ENCODE results near the gene ERBIN.
A peak's percentile ranks its signal among the peaks of the same experiment; 100 is the strongest.
"Not testable (repeated sequence)": the region's sequence is repeated elsewhere in the genome, so short reads cannot be mapped to it uniquely, and the experiment has no call there.

The ERBIN gene, protein sequence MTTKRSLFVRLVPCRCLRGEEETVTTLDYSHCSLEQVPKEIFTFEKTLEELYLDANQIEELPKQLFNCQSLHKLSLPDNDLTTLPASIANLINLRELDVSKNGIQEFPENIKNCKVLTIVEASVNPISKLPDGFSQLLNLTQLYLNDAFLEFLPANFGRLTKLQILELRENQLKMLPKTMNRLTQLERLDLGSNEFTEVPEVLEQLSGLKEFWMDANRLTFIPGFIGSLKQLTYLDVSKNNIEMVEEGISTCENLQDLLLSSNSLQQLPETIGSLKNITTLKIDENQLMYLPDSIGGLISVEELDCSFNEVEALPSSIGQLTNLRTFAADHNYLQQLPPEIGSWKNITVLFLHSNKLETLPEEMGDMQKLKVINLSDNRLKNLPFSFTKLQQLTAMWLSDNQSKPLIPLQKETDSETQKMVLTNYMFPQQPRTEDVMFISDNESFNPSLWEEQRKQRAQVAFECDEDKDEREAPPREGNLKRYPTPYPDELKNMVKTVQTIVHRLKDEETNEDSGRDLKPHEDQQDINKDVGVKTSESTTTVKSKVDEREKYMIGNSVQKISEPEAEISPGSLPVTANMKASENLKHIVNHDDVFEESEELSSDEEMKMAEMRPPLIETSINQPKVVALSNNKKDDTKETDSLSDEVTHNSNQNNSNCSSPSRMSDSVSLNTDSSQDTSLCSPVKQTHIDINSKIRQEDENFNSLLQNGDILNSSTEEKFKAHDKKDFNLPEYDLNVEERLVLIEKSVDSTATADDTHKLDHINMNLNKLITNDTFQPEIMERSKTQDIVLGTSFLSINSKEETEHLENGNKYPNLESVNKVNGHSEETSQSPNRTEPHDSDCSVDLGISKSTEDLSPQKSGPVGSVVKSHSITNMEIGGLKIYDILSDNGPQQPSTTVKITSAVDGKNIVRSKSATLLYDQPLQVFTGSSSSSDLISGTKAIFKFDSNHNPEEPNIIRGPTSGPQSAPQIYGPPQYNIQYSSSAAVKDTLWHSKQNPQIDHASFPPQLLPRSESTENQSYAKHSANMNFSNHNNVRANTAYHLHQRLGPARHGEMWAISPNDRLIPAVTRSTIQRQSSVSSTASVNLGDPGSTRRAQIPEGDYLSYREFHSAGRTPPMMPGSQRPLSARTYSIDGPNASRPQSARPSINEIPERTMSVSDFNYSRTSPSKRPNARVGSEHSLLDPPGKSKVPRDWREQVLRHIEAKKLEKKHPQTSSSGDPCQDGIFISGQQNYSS (N-terminal part only)

GRCh38 chr5:65926276-65926783 is at the start of gene ERBIN:
TSS of gene ERBIN (plus strand) at chr5:65926575. CDS start at chr5:65992719, 66,144 bp downstream.
- DNase-seq (ENCODE audit: low read depth), result peak; percentile 52

- no peak for DNase-seq (ENCODE audit: low read depth)
Measured at GRCh38 chr5:65876970-65877369, 49.4 kb upstream of the ERBIN start.

DNA sequence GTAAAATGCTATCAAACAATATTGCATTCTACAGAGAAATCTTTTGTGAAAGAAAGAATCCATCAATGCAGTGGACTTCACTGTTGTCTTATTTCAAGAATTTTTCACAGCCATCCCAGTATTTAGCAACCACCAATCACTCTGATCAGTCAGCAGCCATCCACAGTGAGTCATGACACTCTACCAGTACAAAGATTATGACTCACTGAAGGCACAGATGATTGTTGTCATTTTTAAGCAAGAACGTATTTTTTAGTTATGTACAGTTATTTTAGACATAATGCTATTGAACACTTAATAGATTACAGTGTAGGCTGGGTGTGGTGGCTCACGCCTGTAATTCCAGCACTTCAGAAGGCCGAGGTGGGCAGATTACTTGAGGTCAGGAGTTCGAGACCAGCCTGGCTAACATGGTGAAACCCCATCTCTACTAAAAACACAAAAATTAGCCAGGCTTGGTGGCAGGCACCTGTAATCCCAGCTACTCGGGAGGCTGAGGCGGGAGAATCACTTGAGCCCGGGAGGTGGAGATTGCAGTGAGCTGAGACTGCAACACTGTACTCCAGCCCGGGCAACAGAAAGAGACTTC is 46.6 kb upstream of the ERBIN start:
- DNase-seq (ENCODE audit: low read depth), result peak; percentile 80

- DNase-seq (ENCODE audit: low read depth), result no peak
Measured at GRCh38 chr5:65880496-65881072, 45.8 kb upstream of the ERBIN start.

DNA sequence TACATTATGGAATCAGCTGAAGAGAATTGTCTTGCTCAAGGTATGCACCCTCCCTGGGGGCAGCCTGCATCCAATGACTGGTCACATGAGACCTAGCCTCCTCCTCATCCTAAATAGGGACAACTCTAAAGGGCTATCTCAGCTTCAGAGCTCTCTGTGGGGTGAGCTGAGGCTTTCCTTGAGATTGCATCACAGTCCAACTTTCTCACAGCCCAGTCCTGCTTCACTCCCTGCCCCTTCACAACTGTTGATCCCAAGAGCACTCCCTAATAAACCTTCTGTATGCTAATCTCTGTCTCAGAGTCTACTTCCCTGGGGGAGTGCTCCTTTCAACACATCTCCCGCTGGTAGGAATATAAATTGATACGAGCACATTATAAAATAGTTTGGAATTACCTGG is 44.1 kb upstream of the ERBIN start:
- no peak for DNase-seq (ENCODE audit: low read depth)

- no peak for DNase-seq (ENCODE audit: low read depth)
Measured at GRCh38 chr5:65883461-65883860, 42.9 kb upstream of the ERBIN start.

DNA sequence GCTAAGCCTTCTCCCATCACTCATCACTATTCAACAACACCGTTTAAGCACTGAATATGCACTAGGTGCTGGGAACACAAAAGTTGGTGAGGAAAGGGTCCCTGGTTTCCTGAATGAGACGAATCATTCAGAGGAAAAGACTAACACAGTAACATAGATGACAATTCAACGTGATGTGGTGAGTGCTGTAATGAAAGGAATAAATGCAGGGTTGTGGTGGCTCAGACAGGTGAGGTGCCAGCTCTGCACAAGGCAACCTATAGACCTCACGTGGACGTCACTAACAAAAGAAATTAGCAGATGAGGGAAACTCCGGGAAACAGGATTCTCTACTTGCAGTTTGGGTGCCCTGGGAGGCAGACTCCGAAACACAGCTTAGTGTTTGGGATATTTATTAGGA is 40.0 kb upstream of the ERBIN start:
- DNase-seq (ENCODE audit: low read depth), result no peak

DNA sequence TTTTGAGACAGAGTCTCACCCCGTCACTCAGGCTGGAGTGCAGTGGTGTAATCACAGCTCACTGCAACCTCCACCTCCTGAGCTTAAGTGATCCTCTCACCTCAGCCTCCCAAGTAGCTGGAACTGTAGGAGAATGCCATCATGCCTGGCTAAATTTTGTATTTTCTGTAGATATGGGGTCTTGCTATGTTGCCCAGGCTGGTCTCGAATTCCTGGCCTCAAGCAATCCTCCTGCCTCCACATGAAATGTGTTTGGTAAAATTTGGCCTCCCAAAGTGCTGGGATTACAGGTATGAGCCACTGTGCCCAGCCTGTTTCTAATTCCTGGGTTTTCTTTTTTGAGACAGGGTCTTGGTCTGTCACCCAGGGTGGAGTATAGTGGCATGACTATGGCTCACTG is 34.4 kb upstream of the ERBIN start:
- DNase-seq (ENCODE audit: low read depth), result not testable (repeated sequence)

DNA sequence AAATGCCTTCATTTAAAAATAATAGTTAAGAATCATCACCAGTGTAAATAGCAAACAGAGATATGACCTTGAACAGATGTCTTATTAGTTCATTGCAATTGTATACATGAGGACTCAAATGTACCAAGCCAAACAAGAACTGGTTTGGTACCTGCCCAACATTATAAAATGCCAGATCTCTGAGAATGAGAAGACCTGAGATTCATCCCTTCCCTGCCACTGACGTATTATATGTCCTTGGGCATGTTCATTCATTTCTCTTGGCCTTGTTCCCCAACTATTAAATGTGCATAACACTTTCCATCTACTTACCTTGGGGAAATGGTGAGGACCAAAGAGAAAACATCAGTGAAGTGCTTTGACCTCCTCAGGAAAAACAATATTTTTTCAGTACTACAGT is 33.6 kb upstream of the ERBIN start:
- DNase-seq (ENCODE audit: low read depth), result no peak

GRCh38 chr5:65893749-65894430 is 32.5 kb upstream of the ERBIN start:
- no peak for DNase-seq (ENCODE audit: low read depth)

DNA sequence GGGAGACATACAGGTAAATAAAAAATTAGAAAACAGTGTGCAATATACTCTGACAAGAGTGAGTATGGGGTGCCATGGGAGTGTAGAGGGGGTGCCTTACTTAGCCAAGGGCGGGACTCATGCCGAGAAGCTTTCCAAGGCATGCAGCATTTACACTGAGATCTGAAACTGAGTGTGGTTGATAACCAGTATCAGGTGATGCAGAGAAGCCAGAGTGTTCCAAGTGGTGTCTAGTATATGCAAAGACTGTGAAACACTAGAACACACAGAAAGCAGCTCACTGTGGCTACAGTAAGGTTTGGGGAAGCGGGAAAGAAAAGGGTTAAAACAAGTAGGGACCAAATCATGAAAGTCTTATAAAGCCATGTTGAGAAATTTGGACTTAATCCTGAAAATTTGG is 30.5 kb upstream of the ERBIN start:
- DNase-seq (ENCODE audit: low read depth), result no peak

DNA sequence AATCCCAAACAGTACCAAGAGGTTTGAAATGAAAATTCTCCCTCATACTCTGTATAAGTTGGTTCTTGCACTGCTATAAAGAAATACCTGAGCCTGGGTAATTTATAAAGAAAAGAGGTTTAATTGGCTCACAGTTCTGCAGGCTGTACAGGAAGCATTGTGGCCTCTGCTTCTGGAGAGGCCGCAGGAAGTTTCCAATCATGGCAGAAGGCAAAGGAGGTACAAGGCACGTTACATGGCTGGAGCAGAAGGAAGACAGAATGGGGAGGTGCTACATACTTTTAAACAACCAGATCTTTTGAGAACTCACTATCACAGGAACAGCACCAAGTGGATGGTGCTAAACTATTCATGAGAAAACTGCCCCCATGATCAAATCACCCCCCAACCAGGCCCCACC is 25.6 kb upstream of the ERBIN start:
- no peak for DNase-seq (ENCODE audit: low read depth)

- DNase-seq (ENCODE audit: low read depth), result no peak
Measured at GRCh38 chr5:65902104-65902503, 24.3 kb upstream of the ERBIN start.

GRCh38 chr5:65903581-65903980 is 22.8 kb upstream of the ERBIN start:
- DNase-seq (ENCODE audit: low read depth), result no peak

- DNase-seq (ENCODE audit: low read depth), result no peak
Measured at GRCh38 chr5:65906256-65906655, 20.1 kb upstream of the ERBIN start.

GRCh38 chr5:65907135-65907534 is 19.2 kb upstream of the ERBIN start:
- DNase-seq (ENCODE audit: low read depth), result no peak

DNA sequence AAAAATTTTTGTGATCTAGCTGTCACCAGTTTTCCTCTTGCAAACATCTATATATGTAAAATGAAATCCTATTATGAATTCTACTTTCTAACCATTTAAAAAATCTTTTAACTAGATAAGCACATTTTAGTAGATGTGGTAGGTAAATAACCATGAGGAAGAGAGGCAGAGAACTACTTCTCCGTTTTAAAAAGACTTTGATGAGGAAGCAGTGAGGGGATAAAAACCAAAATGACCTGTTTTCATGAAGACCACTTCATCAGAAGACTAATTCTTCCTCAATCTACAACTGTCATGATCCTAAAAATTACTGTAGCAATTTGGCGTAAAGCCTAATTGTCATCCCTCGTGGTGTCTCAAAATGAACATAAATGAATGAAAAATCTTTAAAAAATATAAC is 15.7 kb upstream of the ERBIN start:
- DNase-seq (ENCODE audit: low read depth), result no peak

DNA sequence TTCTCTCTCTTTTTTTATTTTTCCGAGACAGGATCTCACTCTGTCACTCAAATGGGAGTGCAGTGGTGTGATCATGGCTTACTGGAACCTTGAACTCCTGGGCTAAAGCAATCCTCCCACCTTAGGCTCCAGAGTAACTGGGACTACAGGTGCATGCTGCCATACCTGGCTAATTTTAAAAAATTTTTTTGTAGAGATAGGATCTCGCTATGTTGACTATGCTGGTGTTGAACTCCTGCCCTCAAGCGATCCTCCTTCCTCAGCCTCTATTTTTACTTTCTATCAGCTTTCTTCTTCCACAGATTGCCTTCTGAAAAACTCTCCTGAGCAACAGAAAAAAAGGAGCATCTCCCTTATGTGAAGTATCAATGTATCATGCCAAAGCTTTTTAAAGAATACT is 14.1 kb upstream of the ERBIN start:
- DNase-seq (ENCODE audit: low read depth), result no peak

- DNase-seq (ENCODE audit: low read depth), result no peak
Measured at GRCh38 chr5:65913519-65913918, 12.9 kb upstream of the ERBIN start.

GRCh38 chr5:65914641-65915196 is 11.7 kb upstream of the ERBIN start:
- no peak for DNase-seq (ENCODE audit: low read depth)
